Thoracic aorta (tissue), 2 donors: ENCODE results near the gene ELAPOR2. TPM values are rescaled to one million over a fixed set of nuclear protein-coding genes. Genes with fewer than 3 reads are reported as not detected.

ENCODE experiments used
- ATAC-seq: fragments of 150-250 bp; one replicate; pipeline ENCODE4 v1.8.0; 2017; ENCODE audit warnings: low read depth; ENCODE audit not compliant: insufficient number of reproducible peaks, low FRiP score
- DNase-seq: peaks from one replicate; pipeline ENCODE4 v3.0.0-alpha.2; 2020; ENCODE audit warnings: low spot score
- H3K27ac ChIP-seq, 2 donors: fragments of 200-600 bp; sonication (generic); 1 replicate in 1 of 2; 2 replicates in 1 of 2; pipeline ENCODE4 v1.5.1; 2016; ENCODE audit warnings: mild to moderate bottlenecking in 2 of 2, moderate library complexity in 2 of 2
- H3K27me3 ChIP-seq: fragments of 200-600 bp; sonication (generic); replicated peaks from 2 replicates; pipeline ENCODE4 v1.6.0; 2016; ENCODE audit warnings: mild to moderate bottlenecking; ENCODE audit not compliant: insufficient read depth
- H3K36me3 ChIP-seq: fragments of 200-600 bp; sonication (generic); one replicate; pipeline ENCODE4 v1.5.1; 2016
- H3K4me1 ChIP-seq, 2 donors: fragments of 200-600 bp; sonication (generic); 1 replicate in 1 of 2; 2 replicates in 1 of 2; pipeline versions ENCODE4 v1.5.1 to v1.6.0; 2016; ENCODE audit warnings: low read depth in 2 of 2, mild to moderate bottlenecking in 1 of 2; ENCODE audit not compliant: control insufficient read depth in 1 of 2
- H3K4me3 ChIP-seq: fragments of 200-600 bp; sonication (generic); 2 replicates; pipeline ENCODE4 v1.5.1; 2016; ENCODE audit warnings: mild to moderate bottlenecking
- H3K9me3 ChIP-seq: fragments of 200-600 bp; sonication (generic); 2 replicates; pipeline ENCODE4 v1.5.1; 2016
- CTCF ChIP-seq: fragments of 200-600 bp; sonication (generic); IDR thresholded peaks from one replicate; pipeline ENCODE4 v1.5.1; 2019; ENCODE audit warnings: antibody characterized with exemption
- total RNA-seq, 2 donors: library from RNA; depleted of rRNA; stranded (reverse); fragments of >200 nt; gene quantifications; one replicate each; pipeline versions ENCODE4 v1.1.0 to v1.2.3, GENCODE V29; 2016

ELAPOR2 gene
- total RNA-seq, 2 donors from 2014 or later: 11.2 to 16.9 TPM

- ATAC-seq: no peak
These were observed 24.5 kb upstream of the ELAPOR2 start for GRCh38 chr7:87083865-87084519.

GRCh38 chr7:87082675-87083074, 23.2 kb upstream of the ELAPOR2 start:
- Histone ChIP-seq H3K27ac (no peak overlapping the region), H3K9me3 (no peaks in the 10 kb centered on the region), H3K36me3 (no peaks in the 10 kb centered on the region), H3K4me3 (no peak overlapping the region), H3K4me1 (no peaks in the 10 kb centered on the region), H3K27me3 (no peaks in the 10 kb centered on the region)
- ATAC-seq (no peak), DNase-seq (no peak)
- TF ChIP-seq CTCF: no peak

More at GRCh38 chr7:87083865-87084519, 24.5 kb upstream of the ELAPOR2 start:
- TF ChIP-seq CTCF: no peak
- no peaks in the 10 kb centered on the region for H3K9me3 ChIP-seq
- no peak overlapping the region for H3K4me3 ChIP-seq
- H3K4me1 ChIP-seq: no peaks in the 10 kb centered on the region
- DNase-seq: no peak
- no peak overlapping the region for H3K27ac ChIP-seq
- H3K36me3 ChIP-seq: no peaks in the 10 kb centered on the region
- H3K27me3 ChIP-seq: no peaks in the 10 kb centered on the region

- Histone ChIP-seq H3K4me3 (no peak overlapping the region), H3K36me3 (no peaks in the 10 kb centered on the region), H3K27me3 (no peaks in the 10 kb centered on the region), H3K4me1 (no peaks in the 10 kb centered on the region), H3K27ac (no peak overlapping the region), H3K9me3 (no peaks in the 10 kb centered on the region)
- no peak for TF ChIP-seq CTCF
- DNase-seq: no peak
- ATAC-seq: no peak
These were observed 16.4 kb upstream of the ELAPOR2 start for GRCh38 chr7:87075671-87076404.

GRCh38 chr7:87067788-87068187, 8.3 kb upstream of the ELAPOR2 start:
- no peak for DNase-seq
- Histone ChIP-seq H3K4me3 (no peak overlapping the region), H3K27me3 (no peaks in the 10 kb centered on the region), H3K4me1 (no peaks in the 10 kb centered on the region), H3K9me3 (no peaks in the 10 kb centered on the region), H3K27ac (no peak overlapping the region), H3K36me3 (no peaks in the 10 kb centered on the region)
- no peak for TF ChIP-seq CTCF
- no peak for ATAC-seq

- Histone ChIP-seq H3K27ac (no peak overlapping the region), H3K36me3 (no peaks in the 10 kb centered on the region), H3K4me1 (peaks cover 4 to 10% of the 10 kb centered on the region in 2 donors), H3K4me3 (peak overlapping the region; percentile 89), H3K9me3 (no peaks in the 10 kb centered on the region), H3K27me3 (no peaks in the 10 kb centered on the region)
- TF ChIP-seq CTCF: no peak
- no peak for ATAC-seq
- DNase-seq: no peak
These were observed 759 bp upstream of the ELAPOR2 start for GRCh38 chr7:87060288-87060537.
